NCI-H1092 (cell line): ENCODE measurements around the gene EIF4G2.
"Not testable (repeated sequence)": the region's sequence is repeated elsewhere in the genome, so short reads cannot be mapped to it uniquely, and the experiment has no call there.

Experiments used
- DNase-seq: peaks from one replicate; lab custom pipeline; 2025; lab: John Stamatoyannopoulos, UW

EIF4G2 gene

DNA sequence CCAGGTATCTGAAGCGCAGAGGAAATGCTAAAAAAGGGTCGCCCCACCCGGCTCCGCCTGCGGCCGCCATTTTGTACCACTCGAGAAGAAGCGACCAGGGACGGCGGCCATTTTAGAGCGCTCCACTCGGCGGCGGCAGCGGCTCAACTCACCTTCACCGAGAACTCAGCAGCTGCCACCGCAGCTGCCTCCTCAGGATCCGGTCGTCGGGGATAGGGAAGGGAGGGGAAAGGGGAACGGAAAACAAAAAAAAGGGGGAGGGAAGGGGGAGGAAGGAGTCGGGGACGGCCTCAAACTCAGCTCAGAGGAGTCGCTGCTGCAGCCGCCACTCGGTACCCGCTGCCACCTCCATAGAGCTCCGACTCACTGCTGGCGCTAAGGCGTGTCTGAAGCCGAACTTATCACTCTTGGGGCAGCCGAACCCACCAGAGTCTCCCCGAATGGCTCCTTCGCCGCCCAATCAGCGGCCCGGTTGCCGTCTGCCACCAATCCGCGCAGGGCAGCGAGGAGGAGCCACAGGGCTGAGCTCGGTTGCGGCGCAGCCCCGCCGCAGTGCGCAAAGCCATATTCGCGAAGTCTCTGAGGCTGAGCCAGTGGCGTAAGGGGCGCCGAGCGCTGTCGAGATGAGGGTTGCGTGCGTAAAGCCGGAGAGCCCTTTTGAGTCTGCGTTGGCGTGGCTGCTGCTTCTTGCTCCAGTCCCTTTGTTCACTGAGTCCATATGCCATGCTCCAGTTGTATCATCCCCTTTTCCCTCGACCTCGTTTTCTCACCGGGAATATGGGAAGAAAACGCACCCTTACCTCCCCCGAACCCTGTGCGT lies at the start of gene EIF4G2:
TSS of gene EIF4G2 (minus strand) at position 374 of the 820 bp plus-strand sequence.
- peak; percentile 98 for DNase-seq

DNA sequence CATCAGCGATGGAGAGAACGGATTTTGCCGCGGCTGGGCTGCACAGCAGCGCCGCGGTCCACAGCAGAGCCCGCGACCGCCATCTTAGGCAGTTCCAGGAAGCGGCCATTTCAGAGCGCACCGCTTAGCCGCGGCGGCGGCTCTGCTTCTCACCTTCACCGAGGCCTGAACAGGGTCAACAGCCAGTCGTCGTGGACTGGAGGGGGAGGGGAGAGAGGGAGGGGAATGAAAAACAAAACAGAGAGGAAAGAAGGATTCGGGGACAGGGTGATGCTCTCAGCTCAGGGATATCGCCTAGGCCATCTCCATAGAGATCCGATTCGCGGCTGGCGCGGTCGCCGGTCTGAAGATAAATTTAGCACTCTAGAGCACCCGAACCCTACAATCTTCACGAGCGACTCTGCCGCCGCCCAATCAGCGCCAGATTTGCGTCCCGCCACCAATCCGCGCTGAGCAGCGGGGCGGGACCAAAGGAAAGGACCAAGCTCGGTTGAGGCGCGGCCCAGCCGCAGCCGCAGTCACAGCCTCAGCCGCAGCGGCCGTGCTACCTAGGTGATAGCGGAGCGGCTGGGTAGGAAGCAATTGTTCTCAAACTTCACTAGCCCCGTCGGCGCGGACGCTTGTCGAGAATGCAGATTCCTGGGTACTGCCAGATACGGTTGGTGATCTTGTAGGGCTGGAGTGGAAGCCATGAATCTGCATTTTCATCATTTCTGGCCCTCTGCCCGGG lies 49.1 kb upstream of the EIF4G2 start, which contains the start of gene ZBED5:
TSS of gene ZBED5 (minus strand) at position 345 of the 730 bp plus-strand sequence. CDS start 3,108 bp downstream, outside the sequence.
- peak; percentile 98 for DNase-seq

DNA sequence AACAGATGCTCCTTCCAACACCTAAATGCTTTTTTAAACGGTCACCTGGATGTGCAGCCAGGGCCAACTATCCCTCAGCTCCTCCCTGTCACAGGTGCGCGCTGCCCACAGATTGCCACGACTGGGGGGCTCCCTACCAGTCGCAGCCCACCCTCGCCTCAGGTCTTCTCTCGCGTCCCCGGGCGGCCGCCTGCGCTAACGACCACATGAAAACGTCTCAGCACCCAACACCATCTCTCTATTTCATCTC lies 48.7 kb upstream of the EIF4G2 start:
- DNase-seq = no peak

DNA sequence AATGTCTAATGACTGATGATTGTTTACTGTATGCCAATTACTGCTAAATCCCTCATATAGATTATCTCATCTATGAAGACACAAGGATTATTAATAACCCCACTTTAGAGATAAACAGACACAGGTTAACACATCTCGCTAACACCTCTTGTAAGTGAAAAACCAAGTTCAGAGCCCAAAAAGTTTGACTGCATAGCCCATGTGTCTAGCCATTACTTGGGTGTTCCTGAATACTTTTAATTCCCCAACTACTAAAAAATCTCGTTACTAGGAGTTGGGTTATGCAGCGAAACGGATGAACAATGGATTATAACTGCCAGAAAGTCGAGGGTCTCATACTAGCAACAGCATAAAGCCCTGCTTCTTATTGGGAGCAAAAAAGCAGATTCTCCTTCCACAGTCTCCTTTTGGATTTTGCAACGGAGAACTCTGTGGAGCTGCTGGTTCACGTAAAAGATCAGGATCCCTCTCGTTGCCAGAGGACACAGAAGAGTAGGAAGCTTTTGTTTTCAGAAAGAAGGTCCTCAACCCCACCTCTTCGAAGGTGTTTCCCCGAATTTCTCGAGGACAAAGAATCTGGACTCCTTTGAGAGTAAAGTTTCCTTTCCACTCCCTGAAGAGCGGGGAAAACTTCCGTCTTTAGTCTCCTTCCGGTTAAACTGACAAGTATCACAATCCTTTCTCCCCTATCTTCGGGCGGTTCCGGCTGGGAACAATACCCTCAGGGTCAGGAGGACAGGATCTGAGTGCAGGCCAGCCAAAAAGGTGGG lies 48.1 kb upstream of the EIF4G2 start:
- no peak for DNase-seq

DNA sequence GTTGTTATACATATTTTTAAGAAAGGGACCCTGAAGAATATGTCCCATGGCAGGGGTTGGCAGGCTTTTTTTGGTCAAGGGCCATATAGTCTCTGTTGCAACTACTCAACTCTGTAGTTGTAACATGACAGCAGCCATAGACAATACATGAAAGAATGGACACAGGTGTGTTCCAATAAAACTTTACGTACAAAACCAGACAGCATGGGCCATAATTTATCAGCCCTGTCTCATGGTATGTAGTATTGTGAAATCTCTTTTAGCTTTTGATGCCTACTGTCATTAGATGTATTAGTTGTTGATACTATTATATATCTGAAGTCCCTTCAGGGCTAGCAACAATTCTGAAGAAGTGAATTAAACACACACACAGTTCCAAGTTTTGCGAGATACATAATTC lies 46.6 kb upstream of the EIF4G2 start:
- no peak for DNase-seq

DNA sequence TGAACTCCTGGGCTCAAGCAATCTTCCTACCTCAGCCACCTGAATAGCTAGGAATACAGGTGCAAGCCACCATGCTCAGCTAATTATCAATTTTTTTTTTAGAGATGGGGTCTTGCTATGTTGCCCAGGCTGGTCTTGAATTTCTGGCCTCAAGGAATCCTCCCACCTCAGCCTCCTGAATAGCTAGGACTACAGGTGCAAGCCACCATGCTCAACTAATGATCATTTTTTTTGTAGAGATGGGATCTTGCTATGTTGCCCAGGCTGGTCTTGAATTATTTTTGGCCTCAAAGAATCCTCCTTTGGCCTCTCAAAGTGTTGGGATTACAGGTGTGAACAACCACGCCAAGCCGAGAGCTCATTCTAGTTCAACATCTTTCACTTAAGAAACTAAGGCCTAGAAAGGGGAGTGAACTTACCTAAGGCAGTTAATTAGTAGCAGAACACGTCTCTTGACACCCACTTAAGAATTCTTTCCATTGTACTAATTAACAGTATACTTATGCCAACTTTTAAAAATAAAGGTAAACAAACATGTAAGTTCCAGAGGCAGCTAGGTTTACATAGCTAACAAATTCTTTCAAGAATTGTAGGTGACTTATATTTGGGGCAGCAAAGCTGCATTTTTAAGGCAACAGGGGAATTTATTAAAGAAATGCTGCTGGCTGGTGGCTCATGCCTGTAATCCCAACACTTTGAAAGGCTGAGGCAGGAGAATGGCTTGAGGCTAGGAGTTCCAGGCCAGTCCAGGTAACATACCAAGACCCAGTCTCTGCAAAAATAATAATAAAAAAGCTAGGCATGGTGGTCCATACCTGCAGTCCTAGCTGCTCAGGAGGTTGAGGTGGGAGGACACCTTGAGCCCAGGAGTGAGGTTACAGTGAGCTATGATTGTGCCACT lies 39.5 kb upstream of the EIF4G2 start:
- no peak for DNase-seq

DNA sequence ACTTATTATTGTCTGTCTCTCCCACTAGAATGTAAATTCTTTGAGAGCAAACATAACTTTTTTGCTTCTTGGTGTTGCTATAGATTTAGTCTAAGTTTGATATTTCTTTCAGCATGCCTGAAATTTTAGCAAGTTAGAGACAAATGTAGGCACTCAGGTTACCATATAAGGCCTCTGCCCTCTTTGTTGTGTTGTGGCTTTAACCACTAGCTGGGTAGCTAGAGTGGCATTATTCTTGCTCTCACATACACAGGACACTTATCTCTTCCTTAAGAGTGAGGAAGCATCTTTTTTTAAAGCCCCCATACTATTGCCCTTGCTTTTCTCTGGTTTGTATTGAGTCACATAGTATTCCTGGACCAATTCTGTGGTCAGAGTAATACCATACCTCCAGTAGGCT lies 37.9 kb upstream of the EIF4G2 start:
- DNase-seq = no peak

DNA sequence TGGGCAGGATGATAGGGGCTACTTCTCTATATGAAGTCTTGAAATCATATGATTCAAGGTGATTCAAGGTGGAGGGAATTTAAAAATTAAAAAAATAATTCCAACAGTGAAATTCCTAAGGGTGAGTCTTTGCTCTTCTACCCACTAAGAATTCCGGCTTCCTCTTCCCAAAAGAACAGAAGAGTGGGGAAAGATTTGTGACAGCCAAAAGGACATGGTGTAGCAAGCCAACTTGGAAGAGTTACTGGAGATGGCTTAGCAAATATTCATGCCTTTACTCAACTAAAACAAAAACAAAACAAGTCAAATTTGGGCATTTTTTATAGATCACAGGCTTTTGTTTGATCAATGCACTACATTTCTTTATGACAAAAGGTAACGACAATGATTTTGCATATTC lies 36.9 kb upstream of the EIF4G2 start:
- no peak for DNase-seq

DNA sequence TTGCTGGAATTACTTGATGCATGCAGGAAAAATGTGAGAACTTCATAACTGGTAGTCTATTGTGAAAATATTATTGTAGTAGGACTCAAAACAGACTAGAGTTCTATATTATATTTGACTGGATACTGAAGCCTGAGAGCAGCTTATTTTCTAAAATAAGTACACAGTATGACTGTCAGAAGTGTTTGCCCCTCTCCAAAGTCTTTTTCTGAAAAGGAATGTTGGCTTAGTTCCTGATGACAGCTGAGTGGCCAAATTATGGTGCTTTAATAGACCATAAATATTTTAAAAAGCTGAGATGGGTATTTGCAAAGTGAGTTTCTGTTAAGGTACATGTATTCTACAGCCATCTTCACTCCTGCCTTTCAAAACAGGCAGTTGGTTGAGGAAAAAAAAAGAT lies 36.1 kb upstream of the EIF4G2 start:
- DNase-seq = no peak

DNA sequence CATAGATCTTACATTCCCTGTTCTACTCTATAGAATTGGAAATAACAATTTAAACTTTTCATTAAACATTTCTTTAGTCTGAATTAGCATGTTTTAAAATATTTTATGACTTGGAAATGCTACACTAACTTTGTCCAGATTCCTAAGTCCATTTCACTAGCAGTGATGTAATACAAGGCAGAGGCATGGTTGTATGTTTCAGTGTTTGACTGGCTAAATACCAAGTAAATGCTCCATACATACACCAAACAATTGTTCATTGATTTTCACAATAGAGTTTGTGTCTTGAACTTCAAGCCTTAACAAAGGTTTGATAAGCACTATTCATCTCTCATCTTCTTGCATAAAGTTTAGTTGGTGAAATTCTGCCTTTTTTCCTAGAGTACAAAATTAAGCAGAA lies 35.6 kb upstream of the EIF4G2 start:
- DNase-seq = no peak

DNA sequence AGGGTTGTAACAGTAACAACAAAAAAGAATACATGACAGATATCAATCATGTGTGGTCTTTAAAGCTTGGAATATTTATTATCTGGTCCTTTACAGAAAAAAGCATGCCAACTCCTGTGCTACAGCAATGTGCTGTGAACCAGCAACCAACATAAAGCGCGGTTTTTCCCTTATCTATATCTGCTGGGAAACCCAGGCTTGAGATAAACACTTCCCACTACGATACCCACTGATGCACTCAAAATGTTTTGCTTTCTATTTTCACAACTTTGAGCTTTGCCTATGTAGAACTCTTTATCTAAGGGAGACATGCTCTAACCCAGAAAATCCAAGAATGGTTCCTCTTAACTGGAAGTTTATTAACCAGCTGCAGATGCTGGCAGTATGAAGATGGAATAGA lies 30.2 kb upstream of the EIF4G2 start:
- no peak for DNase-seq

DNA sequence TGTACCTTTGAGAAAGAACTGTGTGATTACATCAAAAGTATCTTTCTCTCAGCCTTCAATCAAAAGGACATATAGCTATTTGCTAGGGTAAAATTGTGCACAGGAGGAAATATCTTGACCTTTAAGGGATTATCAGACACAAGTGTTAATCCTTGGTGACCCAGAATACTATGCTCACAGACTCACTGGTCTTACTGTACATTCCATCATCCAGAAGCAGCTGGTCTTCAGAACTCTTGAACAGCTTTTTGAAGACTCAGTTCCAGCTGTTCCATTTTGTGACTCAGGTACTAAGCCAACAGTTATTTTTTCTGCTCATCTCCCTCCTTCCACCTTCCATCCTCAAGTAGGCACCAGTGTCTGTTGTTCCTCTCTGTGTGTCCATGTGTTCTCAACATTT lies 29.4 kb upstream of the EIF4G2 start:
- DNase-seq = no peak

DNA sequence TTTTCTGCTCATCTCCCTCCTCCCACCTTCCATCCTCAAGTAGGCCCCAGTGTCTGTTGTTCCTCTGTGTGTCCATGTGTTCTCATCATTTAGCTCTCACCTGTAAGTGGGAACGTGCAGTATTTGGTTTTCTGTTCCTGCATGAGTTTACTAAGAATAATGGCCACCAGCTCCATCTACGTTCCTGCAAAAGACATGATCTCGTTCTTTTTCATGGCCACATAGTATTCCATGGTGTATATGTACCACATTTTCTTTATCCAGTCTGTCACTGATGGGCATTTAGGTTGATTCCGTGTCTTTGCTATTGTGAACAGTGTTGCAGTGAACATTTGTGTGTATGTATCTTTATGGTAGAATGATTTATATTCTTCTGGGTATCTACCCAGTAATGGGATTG lies 28.2 kb upstream of the EIF4G2 start:
- not testable (repeated sequence) for DNase-seq

DNA sequence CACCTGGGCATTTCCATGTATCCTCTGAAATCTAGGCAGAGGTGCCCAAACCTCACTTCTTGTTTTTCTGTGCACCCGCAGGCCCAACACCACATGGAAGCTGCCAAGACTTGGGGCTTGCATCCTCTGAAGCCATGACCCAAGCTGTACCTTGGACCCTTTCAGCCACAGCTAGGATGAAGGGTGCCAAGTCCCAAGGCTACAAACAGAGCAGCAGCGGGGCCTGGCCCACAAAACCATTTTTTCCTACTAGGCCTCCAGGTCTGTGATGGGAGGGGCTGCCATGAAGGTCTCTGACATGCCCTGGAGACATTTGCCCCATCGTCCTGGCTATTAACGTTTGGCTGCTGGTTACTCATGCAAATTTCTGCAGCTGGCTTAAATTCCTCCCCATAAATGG lies 20.4 kb upstream of the EIF4G2 start:
- no peak for DNase-seq

DNA sequence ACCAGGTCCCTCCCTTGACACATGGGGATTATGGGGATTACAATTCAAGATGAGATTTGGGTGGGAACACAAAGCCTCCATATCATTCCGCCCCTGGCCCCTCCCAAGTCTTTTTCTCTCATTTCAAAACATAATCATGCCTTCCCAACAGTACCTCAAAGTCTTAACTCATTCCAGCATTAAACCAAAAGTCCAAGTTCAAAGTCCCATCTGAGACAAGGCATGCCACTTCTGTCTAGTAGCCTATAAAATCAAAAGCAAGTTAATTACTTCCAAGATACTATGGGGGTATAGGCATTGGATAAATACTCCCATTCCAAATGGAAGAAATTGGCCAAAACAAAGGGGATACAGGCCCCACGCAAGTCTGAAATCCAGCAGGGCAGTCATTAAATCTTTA lies 19.7 kb upstream of the EIF4G2 start:
- no peak for DNase-seq

DNA sequence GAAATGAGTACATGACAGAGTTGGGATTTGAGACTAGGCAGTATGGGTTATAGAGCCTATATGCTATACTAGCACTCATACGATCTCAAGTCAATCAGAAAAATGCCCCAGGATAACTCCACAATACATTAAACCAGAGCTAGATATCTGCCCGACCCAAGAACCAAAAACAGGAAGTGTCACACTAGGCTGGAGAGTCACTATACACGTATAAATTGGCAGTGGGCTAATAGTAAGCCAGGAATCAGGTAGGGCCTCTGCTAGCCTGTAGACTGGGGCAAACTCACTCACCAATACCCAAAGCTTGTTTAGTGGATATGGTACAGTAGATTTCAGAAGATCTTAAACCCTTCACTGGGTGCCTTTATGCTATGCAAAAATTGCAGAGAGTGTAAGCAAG lies 16.2 kb upstream of the EIF4G2 start:
- no peak for DNase-seq

DNA sequence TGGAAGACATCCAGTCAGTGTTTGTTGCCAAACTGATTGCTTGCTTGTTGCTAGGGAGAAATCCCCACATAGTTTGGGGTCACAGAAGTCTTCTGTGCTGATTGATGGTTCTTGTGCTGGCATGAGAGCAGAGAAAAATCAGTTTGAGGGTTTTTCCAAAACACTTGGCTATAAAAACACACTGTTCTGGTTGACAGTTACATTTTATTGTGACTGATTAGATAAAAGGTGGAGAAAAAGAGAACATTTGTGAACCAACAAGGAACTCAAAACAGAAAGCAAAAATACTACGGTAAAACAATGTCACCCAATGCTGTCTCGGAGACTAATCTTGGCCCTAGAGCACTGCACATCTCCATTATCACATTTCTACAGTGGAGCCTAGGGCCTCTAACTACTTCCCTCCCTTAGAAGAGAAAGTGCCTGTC lies 14.4 kb upstream of the EIF4G2 start:
- DNase-seq = no peak

DNA sequence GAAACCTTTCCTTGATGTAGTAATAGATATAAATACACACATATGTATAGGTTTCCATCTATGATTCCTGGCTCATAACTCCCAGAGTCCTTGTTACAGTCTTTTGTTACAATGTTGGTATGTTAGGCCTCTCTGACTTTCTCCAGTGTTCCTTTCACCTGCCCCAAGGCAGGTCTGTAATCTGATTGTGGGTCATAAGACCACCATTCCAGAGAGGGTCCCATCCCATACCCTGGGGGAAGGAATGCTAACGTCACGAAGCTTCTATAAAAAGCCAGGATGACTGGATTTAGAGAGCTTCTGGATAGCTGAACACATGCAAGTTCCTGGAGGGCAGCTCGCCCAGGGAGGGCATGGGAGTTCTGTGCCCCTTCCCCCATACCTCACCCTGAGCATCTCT lies 13.8 kb upstream of the EIF4G2 start:
- not testable (repeated sequence) for DNase-seq

DNA sequence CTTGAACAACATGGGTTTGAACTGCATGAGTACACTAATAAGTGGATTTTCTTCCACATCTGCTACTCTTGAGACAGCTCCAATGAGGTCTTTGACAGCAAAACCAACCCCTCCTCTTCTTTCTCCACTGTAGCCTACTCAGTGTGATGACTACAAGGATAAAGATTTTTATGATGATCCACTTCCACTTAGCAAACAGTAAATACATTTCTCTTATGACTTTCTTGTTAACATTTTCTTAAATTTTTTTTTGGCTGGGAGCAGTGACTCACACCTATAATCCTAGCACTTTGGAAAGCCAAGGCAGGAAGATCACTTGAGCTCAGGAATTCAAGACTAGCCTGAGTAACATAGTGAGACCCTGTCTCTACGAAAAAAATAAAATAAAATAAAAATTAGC lies 9.9 kb upstream of the EIF4G2 start:
- DNase-seq = no peak

DNA sequence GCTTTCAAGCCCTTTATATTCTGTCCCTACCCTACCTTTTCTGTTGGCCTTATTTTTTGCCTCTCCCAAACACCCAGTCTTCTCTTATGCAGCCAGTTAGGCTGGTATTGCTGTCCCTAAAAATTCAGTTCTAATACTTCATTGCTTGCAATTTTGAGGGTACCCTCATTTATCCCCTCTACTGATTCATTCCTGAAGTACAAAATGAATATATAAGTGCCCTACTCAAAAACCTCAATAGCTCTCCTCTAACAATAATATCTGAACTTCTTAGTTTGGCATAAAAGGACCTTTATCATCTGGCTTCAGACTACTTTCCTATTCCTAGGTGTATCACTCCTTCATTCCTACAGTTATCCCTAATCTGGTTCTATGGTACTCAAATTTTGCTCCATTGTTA lies 5.2 kb upstream of the EIF4G2 start:
- no peak for DNase-seq

DNA sequence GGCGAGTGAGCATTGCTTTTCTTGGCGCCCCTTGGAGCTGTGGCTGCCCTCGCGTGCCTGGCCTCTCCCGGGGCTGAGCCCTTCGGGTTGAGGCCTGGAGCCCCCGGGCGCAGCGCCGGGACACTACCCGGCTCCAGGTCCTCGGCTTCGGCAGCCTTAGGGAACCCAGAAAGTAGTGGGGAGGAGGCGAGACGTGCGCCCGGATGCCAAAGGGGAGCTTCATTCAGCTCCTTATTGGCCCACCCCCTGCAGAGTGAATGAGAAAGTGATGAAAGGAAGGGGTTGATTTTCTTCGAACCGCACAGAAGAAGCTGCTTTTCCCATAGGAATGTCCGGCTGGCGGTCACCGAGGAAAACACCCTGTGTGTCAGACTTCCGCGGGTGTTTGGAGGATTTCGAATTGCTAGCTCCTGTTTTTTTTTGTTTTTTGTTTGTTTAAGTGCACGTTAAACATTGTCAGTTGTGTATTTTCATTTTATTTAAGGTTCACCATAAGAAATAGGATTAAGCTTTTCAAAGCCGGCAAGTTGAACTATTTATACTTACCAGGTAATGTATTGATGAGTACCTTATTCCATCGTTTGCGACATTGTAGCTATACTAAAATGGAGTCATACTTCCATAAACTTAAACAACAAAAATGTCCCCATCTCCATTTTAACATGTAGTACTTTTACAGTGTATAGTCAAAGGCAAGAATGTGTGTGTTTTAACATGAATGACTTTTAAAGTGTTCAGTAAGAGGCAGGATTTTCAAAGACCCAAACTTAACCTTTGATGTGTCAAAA lies 841 bp upstream of the EIF4G2 start:
- no peak for DNase-seq
